Duodenal mucosa (tissue), 2 donors: Measurements from ENCODE around the gene FTCDNL1.

ENCODE experiments used
- H3K27ac ChIP-seq: one replicate; pipeline ENCODE4 v1.7.0; 2013; ENCODE audit warnings: low read depth, low read length
- H3K27me3 ChIP-seq, 2 donors: one replicate each; pipeline ENCODE4 v1.7.0; 2013; ENCODE audit warnings: low read length in 2 of 2, control low read depth in 1 of 2; ENCODE audit not compliant: insufficient read depth in 2 of 2, control insufficient read depth in 1 of 2
- H3K36me3 ChIP-seq, 2 donors: one replicate each; pipeline ENCODE4 v1.7.0; 2013; ENCODE audit warnings: low read length in 2 of 2, control low read depth in 1 of 2; ENCODE audit not compliant: insufficient read depth in 2 of 2, control insufficient read depth in 1 of 2
- H3K4me1 ChIP-seq, 2 donors: one replicate each; pipeline ENCODE4 v1.7.0; 2013; ENCODE audit warnings: low read length in 2 of 2, control low read depth in 1 of 2; ENCODE audit not compliant: insufficient read depth in 2 of 2, control insufficient read depth in 1 of 2
- H3K4me3 ChIP-seq, 2 donors: one replicate each; pipeline ENCODE4 v1.7.0; 2013; ENCODE audit warnings: low read length in 2 of 2, low read depth in 1 of 2
- H3K9ac ChIP-seq, 2 donors: one replicate each; pipeline ENCODE4 v1.7.0; 2013; ENCODE audit warnings: low read length in 2 of 2, low read depth in 1 of 2
- H3K9me3 ChIP-seq, 2 donors: one replicate each; pipeline ENCODE4 v1.7.0; 2013; ENCODE audit warnings: low read length in 2 of 2, control low read depth in 1 of 2; ENCODE audit not compliant: control insufficient read depth in 1 of 2

FTCDNL1 gene

GRCh38 chr2:199847181-199847864, 3.7 kb downstream of the FTCDNL1 start:
- Histone ChIP-seq H3K4me3 (no peak overlapping the region), H3K36me3 (no peaks in the 10 kb centered on the region), H3K9me3 (no peaks in the 10 kb centered on the region), H3K9ac (no peak overlapping the region), H3K4me1 (peaks cover 0 to 4% of the 10 kb centered on the region in 2 donors), H3K27ac (no peak overlapping the region), H3K27me3 (no peaks in the 10 kb centered on the region)

GRCh38 chr2:199842631-199843395, 8.2 kb downstream of the FTCDNL1 start:
- no peak overlapping the region for H3K9ac ChIP-seq
- no peak overlapping the region for H3K27ac ChIP-seq
- H3K27me3 ChIP-seq: no peaks in the 10 kb centered on the region
- no peak overlapping the region for H3K4me3 ChIP-seq
- H3K4me1 ChIP-seq: no peaks in the 10 kb centered on the region
- H3K9me3 ChIP-seq: no peaks in the 10 kb centered on the region
- no peaks in the 10 kb centered on the region for H3K36me3 ChIP-seq

GRCh38 chr2:199841409-199841808, 9.6 kb downstream of the FTCDNL1 start:
- Histone ChIP-seq H3K4me1 (no peaks in the 10 kb centered on the region), H3K9ac (no peak overlapping the region), H3K27ac (no peak overlapping the region), H3K36me3 (no peaks in the 10 kb centered on the region), H3K4me3 (no peak overlapping the region), H3K27me3 (no peaks in the 10 kb centered on the region), H3K9me3 (no peaks in the 10 kb centered on the region)

- Histone ChIP-seq H3K27ac (no peak overlapping the region), H3K4me1 (no peaks in the 10 kb centered on the region), H3K9me3 (no peaks in the 10 kb centered on the region), H3K36me3 (no peaks in the 10 kb centered on the region), H3K9ac (no peak overlapping the region), H3K27me3 (no peaks in the 10 kb centered on the region), H3K4me3 (no peak overlapping the region)
These were observed 12.6 kb downstream of the FTCDNL1 start for GRCh38 chr2:199838399-199838798.

GRCh38 chr2:199836943-199837342, 14.0 kb downstream of the FTCDNL1 start:
- H3K4me3 ChIP-seq: no peak overlapping the region
- no peaks in the 10 kb centered on the region for H3K27me3 ChIP-seq
- H3K27ac ChIP-seq: no peak overlapping the region
- no peaks in the 10 kb centered on the region for H3K9me3 ChIP-seq
- H3K9ac ChIP-seq: no peak overlapping the region
- no peaks in the 10 kb centered on the region for H3K4me1 ChIP-seq
- no peaks in the 10 kb centered on the region for H3K36me3 ChIP-seq

GRCh38 chr2:199833525-199833924, 17.5 kb downstream of the FTCDNL1 start:
- Histone ChIP-seq H3K27ac (no peak overlapping the region), H3K9ac (no peak overlapping the region), H3K27me3 (no peaks in the 10 kb centered on the region), H3K36me3 (no peaks in the 10 kb centered on the region), H3K9me3 (no peaks in the 10 kb centered on the region), H3K4me3 (no peak overlapping the region), H3K4me1 (no peaks in the 10 kb centered on the region)

GRCh38 chr2:199830531-199830930, 20.5 kb downstream of the FTCDNL1 start:
- no peaks in the 10 kb centered on the region for H3K36me3 ChIP-seq
- no peak overlapping the region for H3K4me3 ChIP-seq
- H3K9me3 ChIP-seq: no peaks in the 10 kb centered on the region
- no peak overlapping the region for H3K27ac ChIP-seq
- no peaks in the 10 kb centered on the region for H3K4me1 ChIP-seq
- no peak overlapping the region for H3K9ac ChIP-seq
- H3K27me3 ChIP-seq: no peaks in the 10 kb centered on the region

GRCh38 chr2:199829628-199830027, 21.4 kb downstream of the FTCDNL1 start:
- Histone ChIP-seq H3K36me3 (no peaks in the 10 kb centered on the region), H3K27ac (no peak overlapping the region), H3K9me3 (no peaks in the 10 kb centered on the region), H3K27me3 (no peaks in the 10 kb centered on the region), H3K9ac (no peak overlapping the region), H3K4me3 (no peak overlapping the region), H3K4me1 (no peaks in the 10 kb centered on the region)

GRCh38 chr2:199819746-199820145, 31.2 kb downstream of the FTCDNL1 start:
- Histone ChIP-seq H3K27me3 (no peaks in the 10 kb centered on the region), H3K36me3 (no peaks in the 10 kb centered on the region), H3K27ac (no peak overlapping the region), H3K9ac (no peak overlapping the region), H3K9me3 (no peaks in the 10 kb centered on the region), H3K4me1 (no peaks in the 10 kb centered on the region), H3K4me3 (no peak overlapping the region)

- Histone ChIP-seq H3K9ac (no peak overlapping the region), H3K27me3 (no peaks in the 10 kb centered on the region), H3K9me3 (no peaks in the 10 kb centered on the region), H3K4me1 (no peaks in the 10 kb centered on the region), H3K27ac (no peak overlapping the region), H3K36me3 (no peaks in the 10 kb centered on the region), H3K4me3 (no peak overlapping the region)
These were observed 32.2 kb downstream of the FTCDNL1 start for GRCh38 chr2:199818754-199819153.
